Nephron progenitor cell (in vitro differentiated cells): ENCODE data around the gene CECR2.

Experiments
- DNase-seq: peaks from one replicate; pipeline ENCODE4 v3.0.0; 2021
- H3K27ac Mint-ChIP-seq: 2 replicates; pipeline ENCODE4 v1.8.0; 2021; ENCODE audit warnings: mild to moderate bottlenecking, moderate library complexity, mixed read lengths
- H3K27me3 Mint-ChIP-seq: 2 replicates; pipeline ENCODE4 v1.8.0; 2021; ENCODE audit warnings: mild to moderate bottlenecking, low read depth, mixed read lengths; ENCODE audit not compliant: poor library complexity
- H3K36me3 Mint-ChIP-seq: 2 replicates; pipeline ENCODE4 v1.8.0; 2021; ENCODE audit warnings: low read depth, mixed read lengths
- H3K4me1 Mint-ChIP-seq: 2 replicates; pipeline ENCODE4 v1.8.0; 2021; ENCODE audit warnings: mixed read lengths
- H3K4me3 Mint-ChIP-seq: 2 replicates; pipeline ENCODE4 v1.8.0; 2021; ENCODE audit warnings: mild to moderate bottlenecking, moderate library complexity, mixed read lengths
- H3K9me3 Mint-ChIP-seq: 2 replicates; pipeline ENCODE4 v1.8.0; 2021; ENCODE audit warnings: mild to moderate bottlenecking, moderate library complexity, mixed read lengths
- TF ChIP-seq, protein P1 (sequence below): fragments of 200-600 bp; sonication (generic); IDR thresholded peaks from 2 replicates; pipeline ENCODE4 v1.5.0; 2021; ENCODE audit warnings: antibody characterized with exemption

Gene CECR2

DNA sequence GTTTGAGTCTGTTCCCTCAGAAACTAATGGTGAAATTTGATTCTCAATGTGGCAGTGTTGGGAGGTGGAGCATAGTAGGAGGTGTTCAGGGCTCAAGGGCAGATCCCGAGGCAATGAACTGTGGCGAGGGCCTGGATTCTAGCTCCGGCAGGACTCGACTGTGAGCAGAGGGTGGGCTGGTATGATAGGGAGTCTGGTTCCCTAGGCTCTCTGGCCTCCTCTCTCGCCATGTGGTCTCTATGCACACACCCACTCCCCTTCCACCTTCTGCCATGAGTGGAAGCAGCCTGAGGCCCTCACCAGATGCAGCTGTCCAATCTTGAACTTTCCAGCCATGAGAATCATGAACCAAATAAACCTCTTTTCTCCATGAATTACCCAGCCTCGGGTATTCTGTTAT, 227.0 kb downstream of the CECR2 start:
- no peak for DNase-seq
- Mint-ChIP-seq H3K36me3 (peaks cover 79% of the 10 kb centered on the region), H3K27me3 (no peaks in the 10 kb centered on the region), H3K27ac (peak overlapping the region; percentile 51), H3K4me1 (peaks cover 5% of the 10 kb centered on the region), H3K4me3 (no peak overlapping the region), H3K9me3 (peaks cover 8% of the 10 kb centered on the region)
- TF ChIP-seq, protein P1, sequence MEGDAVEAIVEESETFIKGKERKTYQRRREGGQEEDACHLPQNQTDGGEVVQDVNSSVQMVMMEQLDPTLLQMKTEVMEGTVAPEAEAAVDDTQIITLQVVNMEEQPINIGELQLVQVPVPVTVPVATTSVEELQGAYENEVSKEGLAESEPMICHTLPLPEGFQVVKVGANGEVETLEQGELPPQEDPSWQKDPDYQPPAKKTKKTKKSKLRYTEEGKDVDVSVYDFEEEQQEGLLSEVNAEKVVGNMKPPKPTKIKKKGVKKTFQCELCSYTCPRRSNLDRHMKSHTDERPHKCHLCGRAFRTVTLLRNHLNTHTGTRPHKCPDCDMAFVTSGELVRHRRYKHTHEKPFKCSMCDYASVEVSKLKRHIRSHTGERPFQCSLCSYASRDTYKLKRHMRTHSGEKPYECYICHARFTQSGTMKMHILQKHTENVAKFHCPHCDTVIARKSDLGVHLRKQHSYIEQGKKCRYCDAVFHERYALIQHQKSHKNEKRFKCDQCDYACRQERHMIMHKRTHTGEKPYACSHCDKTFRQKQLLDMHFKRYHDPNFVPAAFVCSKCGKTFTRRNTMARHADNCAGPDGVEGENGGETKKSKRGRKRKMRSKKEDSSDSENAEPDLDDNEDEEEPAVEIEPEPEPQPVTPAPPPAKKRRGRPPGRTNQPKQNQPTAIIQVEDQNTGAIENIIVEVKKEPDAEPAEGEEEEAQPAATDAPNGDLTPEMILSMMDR = no peak

GRCh38 chr22:17597217-17597616, 228.0 kb downstream of the CECR2 start:
- no peak overlapping the region for H3K4me3 Mint-ChIP-seq
- H3K27me3 Mint-ChIP-seq = no peaks in the 10 kb centered on the region
- peaks cover 8% of the 10 kb centered on the region for H3K9me3 Mint-ChIP-seq
- no peak for DNase-seq
- peaks cover 69% of the 10 kb centered on the region for H3K36me3 Mint-ChIP-seq
- H3K4me1 Mint-ChIP-seq = peaks cover 5% of the 10 kb centered on the region
- TF ChIP-seq, protein P1 = no peak
- H3K27ac Mint-ChIP-seq = no peak overlapping the region

- H3K9me3 Mint-ChIP-seq = peaks cover 8% of the 10 kb centered on the region
- peaks cover 5% of the 10 kb centered on the region for H3K4me1 Mint-ChIP-seq
- no peak overlapping the region for H3K4me3 Mint-ChIP-seq
- no peaks in the 10 kb centered on the region for H3K27me3 Mint-ChIP-seq
- TF ChIP-seq, protein P1 = no peak
- DNase-seq = no peak
- H3K27ac Mint-ChIP-seq = no peak overlapping the region
- H3K36me3 Mint-ChIP-seq = peaks cover 60% of the 10 kb centered on the region
Measured at GRCh38 chr22:17598318-17598717, 229.1 kb downstream of the CECR2 start.

DNA sequence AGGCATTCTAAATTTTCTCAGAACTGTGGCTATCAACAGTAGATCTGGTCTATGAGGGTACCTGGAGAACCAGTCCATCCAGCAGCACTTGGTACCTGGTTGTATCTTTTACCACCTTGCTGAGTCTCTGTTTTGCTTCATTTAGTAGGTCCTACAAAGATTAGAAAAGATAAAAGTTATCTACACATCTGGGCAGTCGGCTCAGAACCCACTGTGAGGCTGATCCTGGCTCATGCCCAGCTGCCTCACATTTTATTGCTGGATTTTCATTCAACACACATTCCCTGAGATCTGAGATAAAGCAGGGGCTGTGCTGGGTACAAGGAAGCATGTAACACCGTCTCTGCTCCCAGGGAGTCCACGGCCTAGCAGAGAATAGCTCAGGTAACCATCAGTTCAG, 231.8 kb downstream of the CECR2 start:
- TF ChIP-seq, protein P1 = no peak
- no peak for DNase-seq
- H3K36me3 Mint-ChIP-seq = peaks cover 45% of the 10 kb centered on the region
- H3K4me1 Mint-ChIP-seq = peaks cover 5% of the 10 kb centered on the region
- no peak overlapping the region for H3K4me3 Mint-ChIP-seq
- peak overlapping the region; percentile 95 for H3K27ac Mint-ChIP-seq
- H3K27me3 Mint-ChIP-seq = no peaks in the 10 kb centered on the region
- H3K9me3 Mint-ChIP-seq = peaks cover 8% of the 10 kb centered on the region

GRCh38 chr22:17603668-17604067, 234.4 kb downstream of the CECR2 start:
- no peaks in the 10 kb centered on the region for H3K27me3 Mint-ChIP-seq
- H3K4me3 Mint-ChIP-seq = no peak overlapping the region
- DNase-seq = no peak
- no peaks in the 10 kb centered on the region for H3K9me3 Mint-ChIP-seq
- H3K36me3 Mint-ChIP-seq = peaks cover 19% of the 10 kb centered on the region
- no peaks in the 10 kb centered on the region for H3K4me1 Mint-ChIP-seq
- TF ChIP-seq, protein P1 = no peak
- H3K27ac Mint-ChIP-seq = no peak overlapping the region

- H3K4me3 Mint-ChIP-seq = no peak overlapping the region
- no peak overlapping the region for H3K27ac Mint-ChIP-seq
- DNase-seq = no peak
- H3K36me3 Mint-ChIP-seq = peaks cover 24% of the 10 kb centered on the region
- TF ChIP-seq, protein P1 = no peak
- H3K27me3 Mint-ChIP-seq = no peaks in the 10 kb centered on the region
- no peaks in the 10 kb centered on the region for H3K9me3 Mint-ChIP-seq
- H3K4me1 Mint-ChIP-seq = no peaks in the 10 kb centered on the region
Measured at GRCh38 chr22:17606496-17606895, 237.2 kb downstream of the CECR2 start.
